HTERT RPE-1 (cell line): ENCODE results near the gene UGT1A8.

Experiments used
- in situ Hi-C: fragments of 300-500 bp; cut with MboI; formaldehyde crosslinking; loops from 4 replicates; pipeline ENCODE4 v1.14.3; 2020; ENCODE audit warnings: low sequenced_read_pairs

Gene UGT1A8

DNA sequence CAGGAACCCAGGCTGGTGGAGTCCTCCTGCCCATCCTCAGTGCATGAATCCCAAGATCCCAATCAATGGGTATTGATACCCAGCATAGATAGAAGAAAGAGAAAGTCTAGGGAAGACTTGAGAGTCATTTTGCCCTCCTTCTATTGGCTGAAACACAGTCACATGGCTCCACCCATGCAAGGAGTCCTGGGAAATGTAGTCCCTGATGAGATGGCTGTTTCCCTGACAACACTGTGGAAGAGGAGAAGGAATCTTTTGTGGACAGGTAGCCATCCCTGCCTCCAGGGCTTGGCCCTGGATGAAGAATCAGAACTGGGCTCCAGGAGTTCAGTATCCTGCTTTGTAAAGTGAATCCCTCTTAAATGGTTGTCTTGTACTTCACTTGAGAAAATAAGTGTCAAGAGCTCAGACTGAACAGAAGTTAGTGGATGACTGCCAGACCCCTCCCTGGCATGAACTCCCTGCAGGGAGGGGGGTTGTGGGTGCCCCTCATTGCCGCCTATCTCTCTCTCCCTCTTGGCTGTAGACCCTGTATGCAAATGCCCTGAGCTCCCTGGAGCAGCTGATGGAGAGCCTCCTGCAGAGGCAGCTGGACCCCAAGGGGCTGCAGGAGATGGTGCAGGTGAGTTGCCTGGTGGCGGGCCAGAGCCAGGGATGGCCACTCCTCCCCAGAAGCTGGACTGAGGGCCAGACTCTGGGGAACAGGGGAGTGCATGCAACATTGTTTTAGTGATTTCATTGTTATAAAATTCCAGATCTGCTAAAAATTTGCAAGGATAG lies 196.8 kb downstream of the UGT1A8 start:
- in situ Hi-C loops, result no loop called here

DNA sequence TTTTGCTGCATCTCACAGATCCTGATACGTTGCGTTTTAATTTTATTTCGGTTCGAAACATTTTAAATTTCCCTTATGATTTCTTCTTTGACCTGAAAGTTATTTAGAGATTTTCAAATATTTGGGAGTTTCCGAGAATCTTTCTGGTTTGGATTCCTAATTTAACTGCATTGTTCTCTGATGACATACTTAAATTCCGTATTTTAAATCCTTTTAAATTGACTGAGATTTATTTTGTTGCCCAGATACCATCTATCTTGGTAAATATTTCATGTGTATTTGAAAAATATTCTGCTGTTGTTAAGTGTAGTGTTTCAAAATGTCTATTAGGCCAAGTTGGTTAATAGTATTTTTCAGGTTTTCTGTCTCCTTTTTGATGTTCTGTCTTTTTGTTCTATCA lies 198.4 kb downstream of the UGT1A8 start:
- in situ Hi-C loops, result no loop called here

DNA sequence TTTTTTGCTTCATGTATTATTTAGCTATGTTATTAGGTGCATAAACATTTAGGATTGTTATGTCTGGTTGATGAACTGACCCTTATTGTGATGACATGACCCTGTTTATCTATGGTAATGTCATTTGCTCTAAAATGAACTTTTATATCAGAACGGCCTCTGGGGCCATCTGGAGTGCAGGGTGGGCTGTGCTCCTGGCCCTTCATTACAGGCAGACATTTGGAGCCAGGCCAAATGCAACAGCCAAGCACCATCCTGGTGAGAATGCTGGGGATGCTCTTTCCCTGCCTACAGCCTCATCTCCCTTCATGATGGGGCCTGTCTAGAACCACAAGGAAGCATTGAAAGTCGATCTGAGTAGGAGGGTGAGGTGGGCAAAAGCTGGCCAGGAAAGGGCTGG lies 198.9 kb downstream of the UGT1A8 start:
- in situ Hi-C loops, result no loop called here

DNA sequence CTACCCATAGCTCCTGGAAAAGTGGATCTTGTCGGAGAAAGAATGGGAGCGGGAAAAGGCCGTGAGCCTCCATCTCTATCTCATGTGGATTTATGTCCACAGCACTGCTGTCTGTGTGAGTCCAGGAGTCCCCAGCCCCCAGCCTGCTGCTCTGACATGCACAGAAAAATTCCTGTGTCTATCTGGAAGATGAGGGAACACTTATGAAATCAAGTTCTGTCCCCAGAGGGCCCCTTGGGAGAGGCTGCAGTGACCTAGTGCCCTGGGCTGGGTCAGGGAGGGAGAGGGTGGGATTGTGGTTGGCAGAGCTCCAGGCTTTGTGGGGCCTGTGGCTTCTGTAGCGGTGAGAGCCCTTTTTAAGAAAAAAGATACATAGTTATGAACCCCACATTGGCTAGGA lies 199.3 kb downstream of the UGT1A8 start:
- in situ Hi-C loops, result no loop called here

DNA sequence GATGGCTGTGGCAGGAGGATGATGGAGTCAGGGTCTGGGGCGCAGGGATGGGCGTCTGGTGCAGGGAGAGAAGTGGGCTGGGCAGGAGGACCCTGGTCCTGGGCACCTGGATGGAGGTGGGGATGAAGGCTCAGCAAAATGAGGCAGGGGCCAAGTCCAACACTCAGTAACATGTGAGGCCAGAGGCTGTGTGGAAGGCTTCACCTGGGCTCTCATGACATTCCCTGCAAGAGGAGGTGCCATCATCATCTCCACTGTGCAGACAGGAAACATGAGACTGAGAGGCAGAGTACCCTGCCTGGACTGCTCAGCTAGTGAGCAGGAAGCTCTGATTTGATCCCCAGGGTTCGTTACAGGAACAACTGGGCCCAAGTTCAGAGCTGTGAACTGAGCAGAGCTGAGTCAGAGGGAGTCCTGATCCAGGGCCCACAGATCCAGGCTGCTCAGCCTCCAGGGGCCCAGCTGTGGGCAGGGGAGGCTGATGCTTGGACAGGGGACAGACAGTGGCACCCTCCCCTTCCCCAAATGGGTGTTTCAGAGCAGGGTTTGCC lies 200.0 kb downstream of the UGT1A8 start:
- in situ Hi-C loops, result no loop called here

DNA sequence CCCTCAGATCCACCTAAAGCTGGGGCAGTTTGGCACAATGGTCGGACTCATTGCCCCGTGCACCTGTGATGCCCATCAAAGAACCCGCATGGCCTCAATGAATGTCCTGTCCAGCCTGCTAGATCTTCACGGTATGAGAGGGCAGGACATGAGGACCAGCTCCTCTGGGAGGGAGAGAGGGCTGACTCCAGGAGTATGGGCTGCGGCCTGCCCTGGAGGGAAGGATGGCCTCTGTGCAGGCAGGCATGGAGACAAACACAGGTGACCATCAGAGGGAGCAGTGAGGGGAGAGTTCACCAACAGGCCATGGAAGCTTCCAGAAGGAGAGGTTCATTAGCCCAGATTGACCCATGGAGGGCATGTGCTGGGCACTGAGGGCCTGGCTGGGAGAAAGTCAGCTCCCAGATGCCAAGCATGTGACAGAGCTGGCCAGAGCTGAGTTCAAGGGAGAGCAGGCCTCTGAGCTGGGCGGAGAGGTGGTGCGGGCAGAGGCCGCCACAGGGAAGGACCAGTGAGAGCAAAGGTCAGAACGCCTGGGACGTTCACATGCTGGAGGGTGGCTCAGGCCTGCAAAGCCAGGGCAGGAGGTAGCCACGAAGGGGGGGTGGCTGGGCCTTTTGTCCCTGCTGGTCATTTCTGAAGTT lies 200.7 kb downstream of the UGT1A8 start:
- in situ Hi-C loops, result no loop called here

DNA sequence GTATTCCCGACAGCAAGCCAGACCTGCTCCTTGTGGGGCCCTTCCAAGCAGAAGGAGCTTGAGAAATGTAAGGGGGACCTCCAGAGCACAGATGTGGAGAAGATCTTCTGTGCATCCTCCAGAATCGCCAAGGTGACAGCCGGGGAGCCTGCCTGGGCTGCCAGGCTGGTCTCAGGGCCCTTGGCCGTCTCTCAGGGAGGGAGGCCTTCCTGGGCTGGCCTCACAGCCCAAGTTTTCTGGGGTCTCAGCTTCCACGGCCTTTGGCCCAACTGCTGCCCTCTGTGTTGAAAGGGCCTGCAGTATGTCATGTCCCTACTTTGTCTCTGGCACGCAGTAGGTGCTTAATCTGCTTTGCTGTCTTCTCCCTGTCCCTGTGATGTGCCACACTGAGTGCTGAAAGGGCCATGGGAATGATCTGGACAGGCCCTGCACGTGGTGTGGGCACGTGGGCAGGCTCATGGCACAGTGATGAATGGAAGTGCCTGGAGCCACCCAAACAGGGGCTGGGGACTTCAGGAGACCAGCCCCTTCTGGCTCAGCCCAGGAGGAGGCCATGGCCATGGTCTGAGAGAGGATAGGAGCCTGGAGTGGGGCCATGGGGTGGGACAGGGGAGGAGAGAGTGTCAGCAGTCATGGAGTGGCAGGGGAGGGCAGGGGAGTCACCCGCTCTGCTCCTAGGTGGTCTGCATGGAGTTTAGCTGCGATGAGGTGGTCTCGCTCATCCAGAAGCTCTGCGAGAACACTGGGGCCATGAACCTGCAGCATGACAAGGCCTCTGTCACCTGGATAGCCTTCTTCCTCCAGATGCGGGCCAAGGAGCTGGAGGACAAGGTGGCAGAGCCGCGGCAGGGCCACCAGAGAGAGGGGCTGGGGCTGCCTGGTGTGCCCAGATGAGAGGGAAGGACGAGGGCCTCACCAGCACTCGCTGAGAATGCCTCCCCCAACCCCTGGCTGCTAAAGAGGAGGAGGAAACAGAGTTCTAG lies 201.5 kb downstream of the UGT1A8 start:
- in situ Hi-C loops, result no loop called here

DNA sequence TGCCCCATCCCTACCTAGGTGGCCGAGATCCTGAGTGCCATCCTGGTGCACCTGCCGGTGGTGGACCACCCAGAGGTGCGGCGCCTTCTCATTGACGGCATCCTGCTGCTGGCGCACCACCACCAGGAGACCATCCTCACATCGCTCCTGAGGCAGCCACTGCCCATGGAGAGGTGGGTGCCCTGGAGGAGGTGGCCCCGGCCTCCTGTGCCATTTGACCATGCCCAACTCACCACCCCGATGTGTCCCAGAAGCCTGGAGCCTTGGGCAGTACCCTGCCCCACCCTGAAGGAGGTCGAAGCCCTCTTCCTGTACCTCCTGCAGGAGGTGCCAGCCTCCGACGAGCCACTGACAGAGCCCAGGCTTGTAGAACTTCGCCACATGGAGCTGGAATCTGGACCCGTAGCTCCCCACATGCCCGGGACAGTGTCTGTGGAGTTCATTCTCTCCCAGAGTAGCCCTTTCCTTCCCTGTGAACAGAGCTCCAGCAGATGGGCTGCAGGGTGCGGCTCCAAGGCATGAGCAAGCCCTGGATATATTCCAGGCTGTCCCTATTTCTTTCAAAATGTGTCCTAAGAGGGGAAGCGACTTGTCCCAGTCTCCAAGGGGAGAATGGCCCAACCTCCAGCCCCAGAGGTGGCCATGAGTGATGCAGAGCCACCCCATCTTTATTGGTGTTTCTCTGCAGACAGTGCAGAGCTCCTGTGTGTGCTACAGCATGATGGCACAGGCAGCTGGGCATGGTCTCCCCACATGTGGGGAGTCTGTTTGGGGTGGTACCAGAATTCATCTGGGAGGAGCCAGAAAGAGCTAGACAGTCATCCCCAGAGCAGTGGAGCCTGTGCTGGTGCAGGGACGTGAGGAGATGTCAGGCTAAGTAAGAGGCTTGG lies 202.7 kb downstream of the UGT1A8 start:
- in situ Hi-C loops, result no loop called here

DNA sequence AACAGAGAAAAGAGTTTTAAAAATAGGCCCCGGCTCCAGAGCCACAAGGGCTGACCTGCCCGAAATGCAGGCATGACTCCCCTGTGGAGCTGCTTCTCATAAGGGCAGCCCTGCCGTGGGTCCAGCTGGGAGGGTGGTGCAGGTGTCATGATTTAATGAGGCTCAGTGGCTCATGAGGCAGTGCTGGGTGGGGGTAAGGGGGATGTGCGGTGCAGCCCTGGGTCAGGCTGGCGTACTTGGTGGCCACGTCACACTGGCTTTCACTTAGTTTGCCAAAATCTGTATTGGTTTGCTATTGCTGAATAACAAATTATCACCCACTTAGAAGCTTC lies 203.3 kb downstream of the UGT1A8 start:
- in situ Hi-C loops, result no loop called here

DNA sequence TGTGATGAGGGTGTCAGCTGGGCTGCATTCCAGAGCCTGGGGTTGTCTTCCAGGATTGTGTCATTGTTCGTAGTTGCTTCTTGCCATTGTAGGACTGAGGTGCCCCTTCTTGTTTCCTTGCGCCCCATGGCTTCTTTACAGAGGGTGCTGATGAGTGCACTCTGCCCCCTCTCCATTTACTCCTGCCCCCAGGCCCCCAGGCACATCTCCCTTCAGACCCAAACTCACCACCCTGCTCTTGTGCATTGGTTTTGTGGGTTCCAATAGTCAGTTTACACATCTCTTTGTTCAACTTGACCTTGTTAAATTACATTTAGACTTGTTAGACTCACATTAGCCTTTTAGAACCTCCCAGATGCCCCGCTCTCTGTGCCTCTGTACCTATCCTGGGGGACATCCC lies 203.8 kb downstream of the UGT1A8 start:
- in situ Hi-C loops, result no loop called here

DNA sequence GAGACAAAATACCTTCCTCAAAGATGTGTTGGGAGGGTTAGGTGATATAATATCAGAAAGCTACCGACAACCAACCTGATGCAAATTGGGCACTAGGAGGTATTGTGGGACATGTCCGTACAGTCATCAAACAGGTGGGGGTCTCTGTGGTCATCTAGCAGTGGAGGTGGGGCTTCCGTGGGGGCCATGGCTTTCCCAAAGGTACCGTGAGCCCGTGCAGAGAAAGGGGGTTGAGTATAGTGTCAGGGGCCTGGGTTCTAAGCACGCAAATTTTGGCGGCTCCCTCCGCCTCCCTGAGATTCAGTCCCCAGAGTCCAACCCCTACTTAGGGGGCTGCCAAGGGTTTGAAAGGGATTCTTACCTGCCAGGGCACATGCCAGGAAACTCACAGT lies 204.3 kb downstream of the UGT1A8 start:
- in situ Hi-C loops, result no loop called here

DNA sequence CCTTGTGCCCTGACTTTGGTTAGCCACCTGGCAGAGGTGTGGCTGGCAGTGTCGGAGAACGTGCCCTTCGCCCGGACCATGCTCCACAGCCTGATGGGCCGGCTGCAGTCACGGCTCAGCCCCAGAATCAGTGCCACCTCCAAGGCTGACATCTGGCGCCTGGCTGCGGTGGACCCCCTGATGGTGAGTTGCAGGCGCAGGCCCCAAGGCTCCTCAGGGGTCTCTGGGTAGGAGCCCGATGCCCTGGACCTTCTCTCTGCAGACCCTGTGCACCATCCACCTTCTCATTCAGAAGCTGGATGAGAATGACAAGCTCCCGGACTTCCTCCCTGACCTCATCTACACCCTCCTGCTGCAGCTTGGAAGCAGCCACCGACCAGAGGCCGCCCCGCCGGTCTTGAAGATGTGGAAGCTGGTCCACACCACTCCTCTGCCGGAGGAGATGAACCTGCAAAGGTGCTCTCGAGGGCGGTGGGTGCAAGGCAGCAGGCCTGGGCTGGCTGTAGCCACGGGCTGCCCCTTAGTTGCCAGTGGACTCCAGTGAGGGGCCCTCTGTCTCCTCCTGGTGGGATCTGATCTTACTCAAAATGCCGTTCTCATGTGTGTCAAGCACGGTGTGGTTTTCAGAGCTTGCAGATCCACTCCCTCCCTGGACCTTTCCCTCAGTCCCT lies 204.8 kb downstream of the UGT1A8 start:
- in situ Hi-C loops, result no loop called here
